Measurements from ENCODE around the gene TECTA. TPM values are rescaled to one million over a fixed set of nuclear protein-coding genes. Genes with fewer than 3 reads are reported as not detected.

Gene TECTA
- polyA plus RNA-seq, 1 donor (not counting 4 experiments of a cell fraction or from before 2014, with no cell fraction given): 0.17 TPM

GRCh38 chr11:121131656-121132055, 30.6 kb downstream of the TECTA start:
- no peaks in the 10 kb centered on the region for H3K9me3 ChIP-seq (ENCODE audit: control insufficient read depth, low read depth, low read length)
- no peak for DNase-seq (ENCODE audit: low read depth, low spot score)
- H2AFZ ChIP-seq (ENCODE audit: control insufficient read depth, low read length): no peak overlapping the region
- H3K4me3 ChIP-seq (ENCODE audit: control insufficient read depth in 2 of 3, extremely low read depth in 1 of 3, insufficient read depth in 2 of 3, low read depth in 1 of 3, low read length in 3 of 3): no peak overlapping the region
- dilution Hi-C loops (cut with MboI; ENCODE audit: extremely low pct_ligation_motif_present, low sequenced_read_pairs): no loop called here
- FAIRE-seq: no peak
- H3K27ac ChIP-seq (ENCODE audit: control insufficient read depth, insufficient read depth, low read length): no peak overlapping the region
- H3K9me1 ChIP-seq (ENCODE audit: control insufficient read depth, extremely low read depth, insufficient read depth, low read length): no peaks in the 10 kb centered on the region
- H3K9ac ChIP-seq (ENCODE audit: control insufficient read depth, extremely low read depth, insufficient read depth, low read length): no peak overlapping the region
- no peaks in the 10 kb centered on the region for H3K79me2 ChIP-seq (ENCODE audit: control insufficient read depth, insufficient read depth, low read length)
- H3K27me3 ChIP-seq (ENCODE audit: control insufficient read depth, extremely low read depth, insufficient read depth, low read length): no peaks in the 10 kb centered on the region
- H4K20me1 ChIP-seq (ENCODE audit: control insufficient read depth, extremely low read depth, insufficient read depth, low read length): no peaks in the 10 kb centered on the region
- H3K4me2 ChIP-seq (ENCODE audit: control insufficient read depth, extremely low read depth, insufficient read depth, low read depth, low read length): no peak overlapping the region
- H3K4me1 ChIP-seq (ENCODE audit: control insufficient read depth, extremely low read depth, insufficient read depth, low read length): no peaks in the 10 kb centered on the region
- H3K36me3 ChIP-seq (ENCODE audit: control insufficient read depth in 2 of 2, extremely low read depth in 1 of 2, insufficient read depth in 2 of 2, low read length in 2 of 2): no peaks in the 10 kb centered on the region
- TF ChIP-seq EZH2 (IDR thresholded peaks at IDR 0.05; ENCODE audit: low read length): no peak
- TF ChIP-seq CTCF (optimal IDR thresholded peaks at IDR 0.05 in 1 of 3, IDR thresholded peaks at IDR 0.05 in 1 of 3, conservative IDR thresholded peaks at IDR 0.05 in 1 of 3; ENCODE audit: extremely low read depth in 1 of 3, insufficient read depth in 2 of 3, low read length in 3 of 3): no peak

- no peak for FAIRE-seq
- H3K9me1 ChIP-seq (ENCODE audit: control insufficient read depth, extremely low read depth, insufficient read depth, low read length): no peaks in the 10 kb centered on the region
- H3K4me2 ChIP-seq (ENCODE audit: control insufficient read depth, extremely low read depth, insufficient read depth, low read depth, low read length): no peak overlapping the region
These were observed 31.4 kb downstream of the TECTA start for GRCh38 chr11:121132211-121132976.

More at GRCh38 chr11:121132211-121132976, 31.4 kb downstream of the TECTA start:
- Histone ChIP-seq H3K4me1 (ENCODE audit: control insufficient read depth, extremely low read depth, insufficient read depth, low read length) (no peaks in the 10 kb centered on the region), H3K36me3 (ENCODE audit: control insufficient read depth in 2 of 2, extremely low read depth in 1 of 2, insufficient read depth in 2 of 2, low read length in 2 of 2) (no peaks in the 10 kb centered on the region), H3K9me3 (ENCODE audit: control insufficient read depth, low read depth, low read length) (no peaks in the 10 kb centered on the region), H3K79me2 (ENCODE audit: control insufficient read depth, insufficient read depth, low read length) (no peaks in the 10 kb centered on the region), H3K27me3 (ENCODE audit: control insufficient read depth, extremely low read depth, insufficient read depth, low read length) (no peaks in the 10 kb centered on the region), H3K9ac (ENCODE audit: control insufficient read depth, extremely low read depth, insufficient read depth, low read length) (no peak overlapping the region), H3K27ac (ENCODE audit: control insufficient read depth, insufficient read depth, low read length) (no peak overlapping the region), H2AFZ (ENCODE audit: control insufficient read depth, low read length) (no peak overlapping the region), H4K20me1 (ENCODE audit: control insufficient read depth, extremely low read depth, insufficient read depth, low read length) (no peaks in the 10 kb centered on the region), H3K4me3 (ENCODE audit: control insufficient read depth in 2 of 3, extremely low read depth in 1 of 3, insufficient read depth in 2 of 3, low read depth in 1 of 3, low read length in 3 of 3) (no peak overlapping the region)
- DNase-seq (ENCODE audit: low read depth, low spot score): no peak
- dilution Hi-C loops (cut with MboI; ENCODE audit: extremely low pct_ligation_motif_present, low sequenced_read_pairs): no loop called here
- TF ChIP-seq CTCF (optimal IDR thresholded peaks at IDR 0.05 in 1 of 3, IDR thresholded peaks at IDR 0.05 in 1 of 3, conservative IDR thresholded peaks at IDR 0.05 in 1 of 3; ENCODE audit: extremely low read depth in 1 of 3, insufficient read depth in 2 of 3, low read length in 3 of 3) (no peak), EZH2 (IDR thresholded peaks at IDR 0.05; ENCODE audit: low read length) (no peak)
